Fibroblast of lung (primary cell): ENCODE results near the gene TBL1XR1. TPM values are rescaled to one million over a fixed set of nuclear protein-coding genes. Genes with fewer than 3 reads are reported as not detected.

ENCODE experiments used
- DNase-seq, 2 donors: peaks; one replicate each; pipeline versions ENCODE4 v3.0.0 to v3.0.0-alpha.2; 2010; ENCODE audit warnings: low read depth in 2 of 2
- H2AFZ ChIP-seq: 2 replicates; pipeline ENCODE4 v1.5.1; 2012; ENCODE audit warnings: low read length, control low read depth, inconsistent platforms
- H3K27ac ChIP-seq: 2 replicates; pipeline ENCODE4 v1.5.1; 2011; ENCODE audit warnings: low read length, control low read depth; ENCODE audit not compliant: insufficient read depth
- H3K27me3 ChIP-seq: 2 replicates; pipeline ENCODE4 v1.5.1; 2011; ENCODE audit warnings: mild to moderate bottlenecking, low read length; ENCODE audit not compliant: control insufficient read depth, insufficient read depth
- H3K36me3 ChIP-seq: 2 replicates; pipeline ENCODE4 v1.5.1; 2011; ENCODE audit warnings: low read length; ENCODE audit not compliant: control insufficient read depth, insufficient read depth
- H3K4me1 ChIP-seq: 2 replicates; pipeline ENCODE4 v1.5.1; 2011; ENCODE audit warnings: low read length; ENCODE audit not compliant: control insufficient read depth, insufficient read depth; ENCODE audit errors: extremely low read depth
- H3K4me2 ChIP-seq: 2 replicates; pipeline ENCODE4 v1.5.1; 2011; ENCODE audit warnings: low read length, control low read depth; ENCODE audit not compliant: insufficient read depth; ENCODE audit errors: extremely low read depth
- H3K4me3 ChIP-seq, 4 experiments: fragments of 200-600 bp in 1 of 4; sonication (generic) in 1 of 4; replicated peaks in 1 of 4; 2 replicates each; pipeline ENCODE4 v1.5.1; 2011 to 2016; ENCODE audit warnings: low read length in 4 of 4, low read depth in 3 of 4, mild to moderate bottlenecking in 3 of 4, control low read depth in 2 of 4, inconsistent platforms in 1 of 4, mixed read lengths in 1 of 4; ENCODE audit not compliant: insufficient read depth in 1 of 4; ENCODE audit errors: control extremely low read depth in 1 of 4
- H3K79me2 ChIP-seq: 2 replicates; pipeline ENCODE4 v1.5.1; 2012; ENCODE audit warnings: mild to moderate bottlenecking, low read length, inconsistent platforms; ENCODE audit not compliant: control insufficient read depth, insufficient read depth
- H3K9ac ChIP-seq: 2 replicates; pipeline ENCODE4 v1.5.1; 2011; ENCODE audit warnings: mild to moderate bottlenecking, low read length, control low read depth; ENCODE audit not compliant: insufficient read depth
- H3K9me3 ChIP-seq: 2 replicates; pipeline ENCODE4 v1.5.1; 2012; ENCODE audit warnings: low read depth, low read length; ENCODE audit not compliant: control insufficient read depth, insufficient read depth
- H4K20me1 ChIP-seq: 2 replicates; pipeline ENCODE4 v1.5.1; 2011; ENCODE audit warnings: low read length; ENCODE audit not compliant: control insufficient read depth, insufficient read depth; ENCODE audit errors: extremely low read depth
- EZH2 ChIP-seq: IDR thresholded peaks from 2 replicates; pipeline ENCODE4 v1.5.1; 2012; ENCODE audit warnings: low read length, control low read depth, mild to moderate bottlenecking; ENCODE audit errors: missing control alignments
- polyA plus RNA-seq, 2 donors: library from polyadenylated mRNA; depleted of rRNA in 1 of 2; stranded (reverse) in 1 of 2; unstranded in 1 of 2; fragments of >200 nt; gene quantifications; 2 replicates each; pipeline ENCODE4 v1.2.1, GENCODE V29; 2011 to 2012; ENCODE audit warnings: missing spikeins in 1 of 2
- total RNA-seq: library from RNA; depleted of rRNA; stranded (reverse); fragments of >200 nt; gene quantifications from 2 replicates; pipeline ENCODE4 v1.2.1, GENCODE V29; 2014
- TF ChIP-seq, protein P1 (sequence below), 2 donors: IDR thresholded peaks in 1 of 2; conservative IDR thresholded peaks in 1 of 2; 1 replicate in 1 of 2; 2 replicates in 1 of 2; pipeline ENCODE4 v1.5.1; 2011 to 2012; ENCODE audit warnings: low read length in 2 of 2, control low read depth in 1 of 2, inconsistent platforms in 1 of 2, low read depth in 1 of 2, mild to moderate bottlenecking in 1 of 2

Gene TBL1XR1
- total and polyA plus RNA-seq, 2 donors (not counting 1 experiment from before 2014, with no cell fraction given), result 115 to 369 TPM

DNA sequence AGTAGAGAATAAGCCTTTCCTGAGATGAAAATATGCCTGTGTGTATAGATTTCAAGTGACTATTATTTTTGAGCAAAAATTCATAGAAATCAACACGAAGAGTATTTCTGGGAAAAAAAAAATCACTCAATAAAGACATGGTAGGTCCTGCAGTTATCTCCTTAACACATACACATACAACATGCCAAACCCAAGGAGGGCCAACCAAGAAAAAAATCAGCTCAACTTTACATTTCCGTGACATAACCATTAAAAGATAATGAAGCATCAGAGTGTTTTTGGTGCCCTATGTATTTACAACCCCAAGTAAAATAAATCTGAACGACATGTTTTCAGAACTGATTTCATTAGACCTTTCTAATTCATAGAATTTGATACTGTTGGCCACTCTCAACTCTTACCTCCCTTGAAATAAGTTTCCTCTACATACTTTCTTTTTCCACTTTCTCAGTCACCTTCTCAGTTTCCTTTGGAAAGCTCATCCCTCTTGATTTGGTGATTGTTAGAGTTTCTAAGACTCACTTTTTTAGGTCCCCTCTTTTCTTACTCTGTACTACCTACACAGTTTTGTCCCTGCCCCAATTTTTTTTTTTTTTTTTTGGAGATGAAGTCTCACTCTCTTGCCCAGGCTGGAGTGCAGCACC, 162.3 kb downstream of the TBL1XR1 start:
- Histone ChIP-seq H2AFZ (no peak overlapping the region), H3K4me1 (no peaks in the 10 kb centered on the region), H3K27ac (no peak overlapping the region), H3K79me2 (no peaks in the 10 kb centered on the region), H3K9ac (no peak overlapping the region), H3K27me3 (no peaks in the 10 kb centered on the region), H3K4me2 (no peak overlapping the region), H3K4me3 (no peak overlapping the region), H4K20me1 (no peaks in the 10 kb centered on the region), H3K9me3 (no peaks in the 10 kb centered on the region), H3K36me3 (peaks cover 12% of the 10 kb centered on the region)
- DNase-seq, result no peak
- TF ChIP-seq EZH2, result no peak
- TF ChIP-seq, protein P1, sequence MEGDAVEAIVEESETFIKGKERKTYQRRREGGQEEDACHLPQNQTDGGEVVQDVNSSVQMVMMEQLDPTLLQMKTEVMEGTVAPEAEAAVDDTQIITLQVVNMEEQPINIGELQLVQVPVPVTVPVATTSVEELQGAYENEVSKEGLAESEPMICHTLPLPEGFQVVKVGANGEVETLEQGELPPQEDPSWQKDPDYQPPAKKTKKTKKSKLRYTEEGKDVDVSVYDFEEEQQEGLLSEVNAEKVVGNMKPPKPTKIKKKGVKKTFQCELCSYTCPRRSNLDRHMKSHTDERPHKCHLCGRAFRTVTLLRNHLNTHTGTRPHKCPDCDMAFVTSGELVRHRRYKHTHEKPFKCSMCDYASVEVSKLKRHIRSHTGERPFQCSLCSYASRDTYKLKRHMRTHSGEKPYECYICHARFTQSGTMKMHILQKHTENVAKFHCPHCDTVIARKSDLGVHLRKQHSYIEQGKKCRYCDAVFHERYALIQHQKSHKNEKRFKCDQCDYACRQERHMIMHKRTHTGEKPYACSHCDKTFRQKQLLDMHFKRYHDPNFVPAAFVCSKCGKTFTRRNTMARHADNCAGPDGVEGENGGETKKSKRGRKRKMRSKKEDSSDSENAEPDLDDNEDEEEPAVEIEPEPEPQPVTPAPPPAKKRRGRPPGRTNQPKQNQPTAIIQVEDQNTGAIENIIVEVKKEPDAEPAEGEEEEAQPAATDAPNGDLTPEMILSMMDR (conservative IDR thresholded peaks at IDR 0.05 in 1 of 2, IDR thresholded peaks at IDR 0.05 in 1 of 2; ENCODE audit: low read depth in 1 of 2, low read length in 2 of 2), result no peak

DNA sequence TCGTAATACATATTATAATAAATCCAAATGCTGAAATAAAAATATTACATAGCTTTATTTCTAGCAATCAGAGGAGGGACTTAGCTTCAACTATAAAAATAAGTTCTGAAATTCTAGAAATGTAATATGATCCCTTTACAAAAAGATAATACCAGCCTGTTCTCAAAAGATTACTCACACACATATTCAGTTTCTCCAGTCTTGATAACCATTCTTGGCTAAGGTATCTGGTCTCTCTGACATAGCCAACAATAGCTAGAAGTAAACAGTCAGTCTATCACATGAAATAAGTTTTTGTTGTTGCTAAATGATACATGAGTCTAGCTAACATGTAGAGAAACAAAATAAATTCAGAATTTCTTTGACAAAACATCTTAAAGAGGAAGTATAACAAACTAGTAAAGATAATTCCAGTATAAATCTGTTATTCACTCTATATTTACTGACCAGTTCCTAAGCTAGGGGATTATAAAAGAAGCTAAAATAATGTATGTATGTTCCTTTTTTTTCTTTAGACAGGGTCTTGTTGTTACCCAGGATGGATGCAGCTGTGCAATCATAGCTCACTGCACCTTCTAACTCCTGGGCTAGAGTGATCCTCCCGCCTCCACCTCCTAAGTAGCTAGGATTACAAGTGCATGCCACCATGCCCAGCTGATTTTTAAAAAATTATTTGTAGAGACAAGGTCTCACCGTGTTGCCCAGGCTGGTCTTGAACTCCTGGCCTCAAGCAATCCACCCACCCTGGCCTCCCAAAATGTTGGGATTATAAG, 170.6 kb downstream of the TBL1XR1 start:
- no peaks in the 10 kb centered on the region for H3K9me3 ChIP-seq
- H3K4me1 ChIP-seq, result no peaks in the 10 kb centered on the region
- H2AFZ ChIP-seq, result no peak overlapping the region
- TF ChIP-seq EZH2, result no peak
- TF ChIP-seq, protein P1 (conservative IDR thresholded peaks at IDR 0.05 in 1 of 2, IDR thresholded peaks at IDR 0.05 in 1 of 2; ENCODE audit: low read depth in 1 of 2, low read length in 2 of 2), result no peak
- no peaks in the 10 kb centered on the region for H4K20me1 ChIP-seq
- H3K4me3 ChIP-seq, result no peak overlapping the region
- H3K36me3 ChIP-seq, result peaks cover 6% of the 10 kb centered on the region
- no peaks in the 10 kb centered on the region for H3K27me3 ChIP-seq
- peak; percentile 20 to 71 for DNase-seq
- H3K27ac ChIP-seq, result no peak overlapping the region
- no peak overlapping the region for H3K9ac ChIP-seq
- no peaks in the 10 kb centered on the region for H3K79me2 ChIP-seq
- no peak overlapping the region for H3K4me2 ChIP-seq

DNA sequence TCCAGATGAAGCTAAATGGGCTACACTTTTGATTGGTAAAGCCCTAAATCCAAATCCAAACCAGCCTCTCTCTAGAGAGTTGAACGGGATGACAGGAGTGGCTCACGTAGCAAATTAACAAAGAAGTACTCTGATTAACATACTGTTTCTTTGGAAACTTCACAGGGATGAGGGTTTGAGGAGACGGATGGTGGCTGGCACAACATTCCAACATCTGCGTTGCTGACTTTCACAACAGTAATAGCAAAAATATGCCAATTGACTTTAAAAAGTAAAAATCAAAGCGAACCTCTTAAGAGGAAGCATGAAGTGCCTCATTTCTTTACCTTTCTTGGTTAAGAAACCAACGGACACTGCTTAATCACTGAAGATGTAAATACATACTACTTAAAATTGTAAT, 181.4 kb downstream of the TBL1XR1 start:
- peak in 1 of 2 donors; percentile 11 for DNase-seq
- no peak overlapping the region for H3K4me2 ChIP-seq
- H3K9me3 ChIP-seq, result no peaks in the 10 kb centered on the region
- H2AFZ ChIP-seq, result no peak overlapping the region
- TF ChIP-seq EZH2, result no peak
- TF ChIP-seq, protein P1 (conservative IDR thresholded peaks at IDR 0.05 in 1 of 2, IDR thresholded peaks at IDR 0.05 in 1 of 2; ENCODE audit: low read depth in 1 of 2, low read length in 2 of 2), result no peak
- no peaks in the 10 kb centered on the region for H4K20me1 ChIP-seq
- no peak overlapping the region for H3K4me3 ChIP-seq
- no peaks in the 10 kb centered on the region for H3K4me1 ChIP-seq
- H3K27me3 ChIP-seq, result no peaks in the 10 kb centered on the region
- H3K27ac ChIP-seq, result no peak overlapping the region
- peaks cover 4% of the 10 kb centered on the region for H3K36me3 ChIP-seq
- H3K79me2 ChIP-seq, result no peaks in the 10 kb centered on the region
- H3K9ac ChIP-seq, result no peak overlapping the region
